Stimulated activated CD8-positive, alpha-beta memory T cell treated with anti-CD3 and anti-CD28 coated beads, Interleukin-7, amount 100 ng/mL, for 1 hour (primary cell): Measurements from ENCODE around the gene PCDHGA8.
"Not testable (repeated sequence)": the region's sequence is repeated elsewhere in the genome, so short reads cannot be mapped to it uniquely, and the experiment has no call there.

ENCODE experiments used
- DNase-seq, 2 donors: peaks; one replicate each; pipeline ENCODE4 v3.0.0-alpha.2; 2020; ENCODE audit warnings: low read depth in 2 of 2

The PCDHGA8 gene

GRCh38 chr5:141432308-141432707, 39.9 kb downstream of the PCDHGA8 start:
- not testable (repeated sequence) for DNase-seq

GRCh38 chr5:141432726-141433125, 40.3 kb downstream of the PCDHGA8 start:
- DNase-seq, result not testable (repeated sequence)

GRCh38 chr5:141434006-141434405, 41.6 kb downstream of the PCDHGA8 start:
- no peak for DNase-seq

- no peak for DNase-seq
Observed at GRCh38 chr5:141437221-141437620, 44.8 kb downstream of the PCDHGA8 start.

- no peak for DNase-seq
Observed at GRCh38 chr5:141439411-141440141, 47.1 kb downstream of the PCDHGA8 start.

GRCh38 chr5:141440341-141440740, 47.9 kb downstream of the PCDHGA8 start:
- no peak for DNase-seq

- DNase-seq, result no peak
Observed at GRCh38 chr5:141441571-141442170, 49.2 kb downstream of the PCDHGA8 start.
